AG09319 (cell line): ENCODE data around the gene AKAP13.

Experiments
- DNase-seq: peaks from one replicate; pipeline ENCODE4 v3.0.0-alpha.2; 2010; ENCODE audit warnings: low read depth; ENCODE audit errors: extremely low read depth
- CTCF ChIP-seq: IDR thresholded peaks from 2 replicates; pipeline ENCODE4 v1.5.1; 2011; ENCODE audit warnings: low read depth, mild to moderate bottlenecking, inconsistent platforms, low read length, moderate library complexity

Gene AKAP13

GRCh38 chr15:85588677-85589076 is 208.3 kb downstream of the AKAP13 start:
- TF ChIP-seq CTCF, result no peak
- no peak for DNase-seq

DNA sequence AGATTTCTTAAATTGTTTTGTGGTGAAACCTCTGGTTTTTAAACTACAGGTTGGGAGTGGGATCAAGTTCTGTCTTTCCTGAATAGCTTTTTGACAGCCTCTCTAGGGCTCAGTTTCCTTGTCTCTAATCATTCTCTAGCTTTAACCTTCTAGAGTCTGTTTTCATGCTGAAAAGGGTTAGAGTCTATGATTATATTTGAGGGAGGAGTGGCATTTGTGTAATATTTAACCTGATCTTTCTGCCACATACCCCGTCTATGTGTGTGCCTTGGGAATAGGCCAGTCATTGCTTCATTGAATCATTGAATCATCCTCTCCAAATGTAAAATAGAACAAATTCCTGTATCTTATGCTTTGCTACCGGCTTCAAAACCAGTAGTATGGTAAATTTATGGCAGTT is 209.4 kb downstream of the AKAP13 start:
- no peak for DNase-seq
- TF ChIP-seq CTCF, result no peak

GRCh38 chr15:85591622-85592021 is 211.2 kb downstream of the AKAP13 start:
- TF ChIP-seq CTCF, result no peak
- no peak for DNase-seq

GRCh38 chr15:85592148-85592547 is 211.7 kb downstream of the AKAP13 start:
- no peak for DNase-seq

GRCh38 chr15:85593809-85594445 is 213.5 kb downstream of the AKAP13 start:
- no peak for TF ChIP-seq CTCF
- no peak for DNase-seq

More at GRCh38 chr15:85592148-85592547, 211.7 kb downstream of the AKAP13 start:
- TF ChIP-seq CTCF, result peak; percentile 48

- DNase-seq, result no peak
- TF ChIP-seq CTCF, result no peak
These were observed 215.6 kb downstream of the AKAP13 start for GRCh38 chr15:85595804-85596536.

GRCh38 chr15:85597155-85597815 is 216.9 kb downstream of the AKAP13 start:
- no peak for TF ChIP-seq CTCF
- DNase-seq, result no peak
